ENCODE data around the gene C2CD4B.

C2CD4B gene, protein sequence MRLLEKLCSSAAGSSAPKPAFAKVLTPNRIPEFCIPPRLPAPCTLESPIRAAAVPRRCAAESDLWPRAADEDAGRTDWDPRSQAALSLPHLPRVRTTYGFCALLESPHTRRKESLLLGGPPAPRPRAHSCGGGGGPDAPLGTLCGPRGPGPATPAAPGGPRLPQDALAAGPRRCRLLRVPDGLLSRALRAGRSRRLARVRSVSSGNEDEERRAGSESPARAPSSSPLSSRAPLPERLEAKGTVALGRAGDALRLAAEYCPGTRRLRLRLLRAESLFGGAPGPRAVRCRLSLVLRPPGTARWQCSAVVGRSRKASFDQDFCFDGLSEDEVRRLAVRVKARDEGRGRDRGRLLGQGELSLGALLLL

DNA sequence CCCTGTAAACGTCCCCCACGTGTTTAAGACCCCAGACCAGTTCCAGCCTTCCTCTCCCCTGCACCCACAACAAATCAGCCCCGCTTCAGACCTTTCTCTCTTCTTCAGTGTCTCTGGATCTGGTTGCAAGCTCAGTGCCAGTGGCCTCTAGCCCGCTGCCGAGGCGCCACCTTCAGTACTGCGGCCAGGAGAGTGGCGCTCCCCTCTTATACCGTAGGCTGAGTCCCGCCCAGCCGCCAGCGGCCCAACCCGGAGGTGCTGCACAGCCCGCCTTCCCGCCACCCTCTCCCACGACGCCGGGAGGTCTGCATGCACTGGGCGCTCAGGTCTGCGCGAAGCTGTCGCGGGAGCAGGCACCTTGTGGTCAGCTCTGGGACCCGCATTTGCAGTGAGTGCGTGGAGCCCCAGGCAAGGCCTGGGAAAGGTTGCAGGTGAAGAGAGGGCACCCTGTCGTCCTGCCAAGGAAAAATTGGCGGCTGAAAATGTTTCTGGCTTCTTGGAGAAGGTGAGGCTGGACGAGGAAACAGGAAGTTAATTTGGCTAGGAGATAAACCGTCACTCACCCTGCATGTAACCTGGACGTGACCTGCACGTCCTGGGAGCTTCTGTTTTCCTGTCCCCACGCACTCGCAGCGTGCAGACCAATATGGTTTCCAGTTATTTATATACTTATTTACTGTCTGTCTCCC is at the start of gene C2CD4B:
Gene C2CD4B (minus strand): TSS at position 182 of the 689 bp plus-strand sequence. CDS start 301 bp downstream, outside the sequence.
- TF ChIP-seq, protein P1, sequence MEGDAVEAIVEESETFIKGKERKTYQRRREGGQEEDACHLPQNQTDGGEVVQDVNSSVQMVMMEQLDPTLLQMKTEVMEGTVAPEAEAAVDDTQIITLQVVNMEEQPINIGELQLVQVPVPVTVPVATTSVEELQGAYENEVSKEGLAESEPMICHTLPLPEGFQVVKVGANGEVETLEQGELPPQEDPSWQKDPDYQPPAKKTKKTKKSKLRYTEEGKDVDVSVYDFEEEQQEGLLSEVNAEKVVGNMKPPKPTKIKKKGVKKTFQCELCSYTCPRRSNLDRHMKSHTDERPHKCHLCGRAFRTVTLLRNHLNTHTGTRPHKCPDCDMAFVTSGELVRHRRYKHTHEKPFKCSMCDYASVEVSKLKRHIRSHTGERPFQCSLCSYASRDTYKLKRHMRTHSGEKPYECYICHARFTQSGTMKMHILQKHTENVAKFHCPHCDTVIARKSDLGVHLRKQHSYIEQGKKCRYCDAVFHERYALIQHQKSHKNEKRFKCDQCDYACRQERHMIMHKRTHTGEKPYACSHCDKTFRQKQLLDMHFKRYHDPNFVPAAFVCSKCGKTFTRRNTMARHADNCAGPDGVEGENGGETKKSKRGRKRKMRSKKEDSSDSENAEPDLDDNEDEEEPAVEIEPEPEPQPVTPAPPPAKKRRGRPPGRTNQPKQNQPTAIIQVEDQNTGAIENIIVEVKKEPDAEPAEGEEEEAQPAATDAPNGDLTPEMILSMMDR (IDR thresholded peaks at IDR 0.05; ENCODE audit: extremely low read depth, missing control alignments) = no peak
- DNase-seq (ENCODE audit: low spot score) = no peak

DNA sequence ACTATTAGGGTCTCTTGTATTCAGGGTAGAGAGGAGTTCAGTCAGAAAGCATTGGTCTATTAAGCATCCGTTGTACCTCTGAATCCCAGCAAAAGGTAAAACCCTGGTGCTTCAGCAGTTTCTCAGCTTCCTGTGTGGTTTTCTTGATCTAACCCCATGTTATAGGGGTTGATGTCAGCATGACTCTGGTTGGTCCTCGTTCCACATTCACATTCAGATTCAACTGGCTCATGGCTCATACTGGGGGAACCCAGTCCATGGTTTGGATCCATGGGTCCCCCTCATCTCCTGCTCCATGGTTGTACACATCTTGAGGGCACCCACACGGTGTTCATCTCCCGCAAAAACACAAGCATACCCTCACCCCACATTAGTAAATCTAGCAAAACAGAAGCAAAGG is 47.7 kb upstream of the C2CD4B start:
- no peak for DNase-seq (ENCODE audit: low spot score)
- TF ChIP-seq, protein P1 (IDR thresholded peaks at IDR 0.05; ENCODE audit: extremely low read depth, missing control alignments) = no peak

DNA sequence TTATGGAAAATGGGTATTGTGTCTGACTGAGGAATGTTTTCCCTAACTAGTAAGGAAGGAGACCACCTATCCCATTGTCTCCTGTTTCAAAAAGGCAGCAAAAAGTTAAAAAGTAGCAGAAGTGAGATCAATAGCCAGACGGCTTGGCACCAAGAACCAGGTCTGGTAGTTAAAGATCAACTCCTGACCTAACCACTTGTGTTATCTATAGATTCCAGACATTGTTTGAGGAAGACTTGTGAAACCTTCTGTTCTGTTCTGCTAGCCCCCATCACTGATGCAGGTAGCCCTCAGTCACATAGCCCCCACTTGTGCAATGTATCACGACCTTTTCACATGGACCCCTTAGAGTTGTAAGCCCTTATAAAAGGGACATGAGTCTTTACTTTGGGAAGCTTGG is 46.3 kb upstream of the C2CD4B start:
- TF ChIP-seq, protein P1 (IDR thresholded peaks at IDR 0.05; ENCODE audit: extremely low read depth, missing control alignments) = no peak
- no peak for DNase-seq (ENCODE audit: low spot score)

DNA sequence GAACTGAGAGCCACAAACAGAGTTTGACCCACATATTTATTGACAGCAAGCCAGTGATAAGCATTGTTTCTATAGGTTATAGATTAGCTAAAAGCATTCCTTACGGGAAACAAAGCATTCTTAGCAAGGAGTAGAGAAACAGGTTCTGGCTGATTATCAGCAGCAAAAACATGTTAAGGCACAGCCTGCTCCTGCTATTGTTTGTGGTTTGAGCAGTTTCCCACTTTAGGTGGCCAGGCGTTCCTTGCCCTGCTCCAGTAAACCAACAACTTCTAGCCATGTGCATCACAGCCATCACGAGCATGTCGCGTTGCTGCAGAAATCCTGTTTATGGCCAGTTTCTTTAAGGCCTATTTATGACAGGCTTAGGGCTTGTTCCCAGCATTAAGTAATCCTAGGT is 44.7 kb upstream of the C2CD4B start:
- no peak for DNase-seq (ENCODE audit: low spot score)
- TF ChIP-seq, protein P1 (IDR thresholded peaks at IDR 0.05; ENCODE audit: extremely low read depth, missing control alignments) = no peak

DNA sequence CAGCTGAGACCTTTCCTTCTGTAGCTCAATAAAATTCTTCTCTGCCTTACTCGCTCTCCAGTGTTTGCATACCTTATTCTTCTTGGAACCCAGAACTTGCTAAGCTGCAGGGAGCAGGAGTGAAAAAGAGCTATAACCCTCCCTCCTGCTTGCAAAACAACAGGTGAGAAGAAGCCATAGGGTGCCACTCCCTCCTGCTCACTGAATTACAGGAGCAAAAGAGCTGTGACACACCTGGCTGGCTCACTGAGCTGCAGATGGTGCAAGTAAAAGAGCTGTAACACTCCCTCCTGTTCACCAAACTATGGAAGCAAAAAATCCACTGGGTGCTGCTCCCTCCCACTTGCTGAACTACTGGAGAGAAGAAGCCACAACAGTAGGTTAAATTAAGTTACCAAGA is 44.2 kb upstream of the C2CD4B start:
- TF ChIP-seq, protein P1 (IDR thresholded peaks at IDR 0.05; ENCODE audit: extremely low read depth, missing control alignments) = no peak
- DNase-seq (ENCODE audit: low spot score) = no peak

DNA sequence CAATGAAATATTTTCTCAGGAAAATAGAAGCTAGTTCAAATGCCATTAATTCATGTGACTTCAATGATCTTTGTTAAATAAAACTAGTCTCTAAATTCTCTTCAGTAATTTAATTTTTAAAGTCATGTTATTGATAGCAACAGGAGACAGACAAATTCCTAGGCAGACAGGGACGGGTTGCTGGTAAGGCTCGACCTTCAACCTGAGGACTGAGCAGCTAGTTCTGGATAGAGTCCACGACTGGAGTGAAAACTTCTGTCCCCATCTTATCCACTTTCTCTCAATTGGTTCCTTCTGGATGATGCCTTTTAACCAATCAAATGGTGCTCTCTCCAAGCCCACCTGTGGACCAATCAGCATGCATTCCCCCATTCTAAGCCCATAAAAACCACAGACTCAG is 43.8 kb upstream of the C2CD4B start:
- TF ChIP-seq, protein P1 (IDR thresholded peaks at IDR 0.05; ENCODE audit: extremely low read depth, missing control alignments) = no peak
- DNase-seq (ENCODE audit: low spot score) = no peak

DNA sequence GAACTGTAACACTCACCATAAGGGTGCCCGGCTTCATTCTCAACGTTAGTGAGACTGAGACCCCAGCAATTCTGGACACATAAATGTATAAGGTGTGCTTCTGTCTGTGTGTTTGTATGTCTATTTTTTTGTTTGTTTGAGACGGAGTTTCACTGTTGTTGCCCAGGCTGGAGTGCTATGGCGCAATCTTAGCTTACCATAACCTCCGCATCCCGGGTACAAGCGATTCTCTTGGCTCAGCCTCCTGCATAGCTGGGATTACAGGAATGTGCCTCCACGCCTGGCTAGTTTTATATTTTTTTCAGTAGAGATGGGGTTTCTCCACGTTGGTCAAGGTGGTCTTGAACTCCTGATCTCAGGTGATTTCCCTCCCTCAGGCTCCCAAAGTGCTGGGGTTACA is 43.3 kb upstream of the C2CD4B start:
- TF ChIP-seq, protein P1 (IDR thresholded peaks at IDR 0.05; ENCODE audit: extremely low read depth, missing control alignments) = no peak
- no peak for DNase-seq (ENCODE audit: low spot score)
